Rectal smooth muscle tissue (tissue), 1 donor: ENCODE measurements around the gene LYSMD3.
"Not testable (repeated sequence)": the region's sequence is repeated elsewhere in the genome, so short reads cannot be mapped to it uniquely, and the experiment has no call there.

ENCODE experiments used
- H3K27ac ChIP-seq: one replicate; pipeline ENCODE4 v1.7.0; 2013; ENCODE audit warnings: low read depth, low read length, inconsistent platforms
- H3K27me3 ChIP-seq: one replicate; pipeline ENCODE4 v1.7.0; 2013; ENCODE audit warnings: low read length; ENCODE audit not compliant: control insufficient read depth, insufficient read depth
- H3K36me3 ChIP-seq: one replicate; pipeline ENCODE4 v1.7.0; 2013; ENCODE audit warnings: low read length; ENCODE audit not compliant: control insufficient read depth, insufficient read depth
- H3K4me1 ChIP-seq: one replicate; pipeline ENCODE4 v1.7.0; 2013; ENCODE audit warnings: low read length; ENCODE audit not compliant: control insufficient read depth, insufficient read depth
- H3K4me3 ChIP-seq: one replicate; pipeline ENCODE4 v1.7.0; 2013; ENCODE audit warnings: low read length
- H3K9ac ChIP-seq: one replicate; pipeline ENCODE4 v1.7.0; 2013; ENCODE audit warnings: low read length

LYSMD3 gene

GRCh38 chr5:90529194-90529938 is at the start of gene LYSMD3:
LYSMD3 (minus strand) TSS chr5:90529584; CDS start chr5:90525289, 4,295 bp downstream.
- Histone ChIP-seq H3K9ac (peak within 1 kb of the TSS; percentile 98), H3K36me3 (no peaks in the 10 kb centered on the region), H3K4me1 (peaks cover 7% of the 10 kb centered on the region), H3K27me3 (no peaks in the 10 kb centered on the region), H3K27ac (peak within 1 kb of the TSS; percentile 92), H3K4me3 (peak within 1 kb of the TSS; percentile 85)

- H3K27ac ChIP-seq, H3K36me3 ChIP-seq, H3K4me3 ChIP-seq, H3K4me1 ChIP-seq, H3K27me3 ChIP-seq, H3K9ac ChIP-seq: not testable (repeated sequence)
Measured at GRCh38 chr5:90576566-90576965, 47.2 kb upstream of the LYSMD3 start.

DNA sequence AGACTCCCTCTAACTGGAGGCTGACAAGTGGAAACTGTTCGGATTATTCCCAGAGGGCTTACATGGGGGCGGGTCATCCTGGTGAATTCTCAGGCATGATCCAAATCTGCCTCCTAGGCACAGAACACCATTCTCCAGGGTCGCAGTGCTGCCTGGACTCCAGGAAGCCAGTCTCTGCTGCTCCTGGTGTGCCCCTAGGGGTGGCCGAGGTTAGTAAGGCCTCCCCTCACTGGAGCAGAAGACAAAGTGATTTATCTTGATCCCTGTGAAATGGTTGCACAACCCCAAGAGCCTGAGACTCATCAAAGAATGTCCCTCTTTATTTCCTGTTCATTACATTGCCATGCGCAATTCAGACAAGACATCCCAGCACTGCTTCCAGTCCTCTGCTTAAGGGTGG is 46.3 kb upstream of the LYSMD3 start:
- Histone ChIP-seq H3K36me3 (no peaks in the 10 kb centered on the region), H3K27me3 (no peaks in the 10 kb centered on the region), H3K4me1 (no peaks in the 10 kb centered on the region), H3K27ac (no peak overlapping the region), H3K4me3 (no peak overlapping the region), H3K9ac (no peak overlapping the region)

DNA sequence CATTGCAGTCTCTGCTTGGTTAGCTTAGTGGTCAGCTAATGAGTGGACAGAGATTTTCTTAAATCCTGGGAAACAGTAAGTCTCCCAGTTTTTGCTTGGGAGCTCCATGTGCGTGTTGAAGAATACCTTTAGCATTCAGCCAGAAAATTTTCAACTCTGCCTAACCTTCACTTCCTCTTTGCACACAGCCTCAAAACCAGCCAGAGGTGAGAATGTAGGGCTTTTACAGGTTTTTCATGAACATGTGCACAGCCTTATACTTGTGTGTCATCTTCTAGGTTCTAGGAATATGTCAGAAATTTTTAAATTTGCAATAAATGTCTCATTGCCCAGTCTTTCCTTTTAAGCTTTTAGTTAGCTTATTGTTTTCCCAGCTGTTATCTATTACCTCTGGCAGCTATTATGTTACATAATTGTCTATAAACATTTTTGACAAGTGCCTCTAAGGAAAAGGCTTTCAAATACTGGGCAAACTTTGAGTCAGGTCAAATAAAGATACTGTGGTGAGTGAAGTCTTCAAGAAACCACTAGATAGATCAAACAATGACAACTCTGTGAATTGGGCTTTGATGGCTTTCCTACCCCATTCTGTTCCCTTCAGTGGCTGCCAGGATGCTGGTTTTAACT is 41.9 kb upstream of the LYSMD3 start:
- Histone ChIP-seq H3K27me3 (no peaks in the 10 kb centered on the region), H3K36me3 (no peaks in the 10 kb centered on the region), H3K27ac (no peak overlapping the region), H3K4me3 (no peak overlapping the region), H3K9ac (no peak overlapping the region), H3K4me1 (no peaks in the 10 kb centered on the region)

DNA sequence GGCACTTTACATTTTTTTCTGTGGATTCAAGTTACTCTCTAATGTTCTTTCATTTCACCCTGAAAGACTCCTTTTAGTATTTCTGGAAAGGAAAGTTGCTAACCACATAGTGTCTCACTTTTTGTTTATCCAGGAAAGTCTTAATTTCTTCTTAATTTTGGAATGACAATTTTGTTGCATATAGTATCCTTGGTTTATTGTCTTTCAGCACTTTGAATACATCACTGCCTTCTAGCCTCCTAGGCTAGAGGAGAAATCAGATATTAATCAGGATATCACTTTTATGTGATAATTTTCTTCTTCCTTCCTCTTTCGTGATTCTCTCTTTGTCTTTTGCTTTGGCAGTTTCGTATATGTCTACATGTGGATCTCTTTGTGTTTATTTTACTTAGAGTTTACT is 40.6 kb upstream of the LYSMD3 start:
- H3K36me3 ChIP-seq, result no peaks in the 10 kb centered on the region
- H3K4me1 ChIP-seq, result no peaks in the 10 kb centered on the region
- no peaks in the 10 kb centered on the region for H3K27me3 ChIP-seq
- H3K4me3 ChIP-seq, result no peak overlapping the region
- H3K9ac ChIP-seq, result no peak overlapping the region
- H3K27ac ChIP-seq, result no peak overlapping the region

DNA sequence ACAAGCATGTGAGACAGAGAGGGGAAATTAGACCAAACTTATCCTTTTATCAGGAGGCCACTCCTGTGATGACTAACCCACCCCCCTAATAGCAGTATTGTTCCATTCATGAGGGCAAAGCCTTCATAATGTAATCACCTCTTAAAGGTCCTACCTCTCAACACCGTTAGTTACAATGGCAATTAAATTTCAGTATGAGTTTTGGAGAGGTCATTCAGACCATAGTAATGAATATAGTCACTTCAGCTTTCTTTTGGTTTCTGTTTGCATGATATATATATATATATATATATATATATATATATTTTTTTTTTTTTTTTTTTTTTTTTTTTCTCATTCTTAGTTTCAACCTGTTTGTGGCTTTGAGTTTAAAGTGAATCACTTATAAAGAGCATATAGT is 39.7 kb upstream of the LYSMD3 start:
- Histone ChIP-seq H3K36me3 (no peaks in the 10 kb centered on the region), H3K4me1 (no peaks in the 10 kb centered on the region), H3K27ac (no peak overlapping the region), H3K27me3 (no peaks in the 10 kb centered on the region), H3K9ac (no peak overlapping the region), H3K4me3 (no peak overlapping the region)

- Histone ChIP-seq H3K27ac (no peak overlapping the region), H3K9ac (no peak overlapping the region), H3K4me3 (no peak overlapping the region), H3K36me3 (no peaks in the 10 kb centered on the region), H3K4me1 (no peaks in the 10 kb centered on the region), H3K27me3 (no peaks in the 10 kb centered on the region)
Measured at GRCh38 chr5:90565491-90565890, 36.1 kb upstream of the LYSMD3 start.

DNA sequence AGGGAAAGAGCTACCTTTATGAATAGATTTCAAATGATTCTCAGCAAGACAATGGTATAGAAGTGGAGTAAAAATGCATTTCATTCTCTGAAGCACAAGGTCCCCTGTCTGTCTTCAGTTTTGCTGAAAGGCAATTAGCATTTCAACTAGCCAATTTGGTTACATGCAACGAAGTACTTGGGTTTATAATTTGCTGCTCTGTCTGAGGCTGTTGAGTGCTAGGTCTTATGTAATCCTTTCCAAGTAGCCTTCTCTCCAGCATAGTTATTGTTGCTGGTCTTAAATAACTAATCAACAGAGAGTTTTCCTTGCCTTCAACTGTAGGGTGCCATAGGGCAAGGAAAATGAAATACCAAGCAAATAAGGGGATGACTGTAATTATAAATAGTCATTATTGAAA is 33.7 kb upstream of the LYSMD3 start:
- no peak overlapping the region for H3K4me3 ChIP-seq
- H3K9ac ChIP-seq, result no peak overlapping the region
- H3K36me3 ChIP-seq, result no peaks in the 10 kb centered on the region
- H3K27ac ChIP-seq, result no peak overlapping the region
- H3K4me1 ChIP-seq, result no peaks in the 10 kb centered on the region
- H3K27me3 ChIP-seq, result peaks cover 9% of the 10 kb centered on the region

GRCh38 chr5:90562341-90562740 is 33.0 kb upstream of the LYSMD3 start:
- Histone ChIP-seq H3K4me3 (no peak overlapping the region), H3K9ac (no peak overlapping the region), H3K4me1 (no peaks in the 10 kb centered on the region), H3K27ac (no peak overlapping the region), H3K27me3 (peaks cover 9% of the 10 kb centered on the region), H3K36me3 (no peaks in the 10 kb centered on the region)

GRCh38 chr5:90561766-90562165 is 32.4 kb upstream of the LYSMD3 start:
- Histone ChIP-seq H3K4me3 (no peak overlapping the region), H3K27me3 (peaks cover 9% of the 10 kb centered on the region), H3K27ac (no peak overlapping the region), H3K36me3 (no peaks in the 10 kb centered on the region), H3K4me1 (no peaks in the 10 kb centered on the region), H3K9ac (no peak overlapping the region)

DNA sequence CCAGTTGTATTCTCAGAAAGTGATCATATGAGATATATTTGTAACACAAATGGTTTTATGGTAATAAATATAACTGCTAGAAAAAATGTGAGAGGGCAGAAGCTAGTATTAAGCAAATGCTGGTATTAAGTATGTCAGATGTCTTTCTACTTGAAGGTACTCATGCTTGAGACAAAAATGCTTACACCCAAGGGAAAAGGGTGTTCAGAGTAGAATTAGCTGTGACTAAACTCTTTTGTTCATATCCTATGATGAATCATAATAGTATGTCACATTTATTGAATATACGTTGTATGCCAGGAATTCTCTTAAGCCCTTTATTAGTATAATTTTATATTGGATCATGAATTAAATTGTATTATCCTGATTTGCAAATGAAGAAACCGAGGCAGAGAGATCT is 31.4 kb upstream of the LYSMD3 start:
- no peaks in the 10 kb centered on the region for H3K4me1 ChIP-seq
- H3K27ac ChIP-seq, result no peak overlapping the region
- peaks cover 9% of the 10 kb centered on the region for H3K27me3 ChIP-seq
- H3K9ac ChIP-seq, result no peak overlapping the region
- H3K36me3 ChIP-seq, result no peaks in the 10 kb centered on the region
- no peak overlapping the region for H3K4me3 ChIP-seq

DNA sequence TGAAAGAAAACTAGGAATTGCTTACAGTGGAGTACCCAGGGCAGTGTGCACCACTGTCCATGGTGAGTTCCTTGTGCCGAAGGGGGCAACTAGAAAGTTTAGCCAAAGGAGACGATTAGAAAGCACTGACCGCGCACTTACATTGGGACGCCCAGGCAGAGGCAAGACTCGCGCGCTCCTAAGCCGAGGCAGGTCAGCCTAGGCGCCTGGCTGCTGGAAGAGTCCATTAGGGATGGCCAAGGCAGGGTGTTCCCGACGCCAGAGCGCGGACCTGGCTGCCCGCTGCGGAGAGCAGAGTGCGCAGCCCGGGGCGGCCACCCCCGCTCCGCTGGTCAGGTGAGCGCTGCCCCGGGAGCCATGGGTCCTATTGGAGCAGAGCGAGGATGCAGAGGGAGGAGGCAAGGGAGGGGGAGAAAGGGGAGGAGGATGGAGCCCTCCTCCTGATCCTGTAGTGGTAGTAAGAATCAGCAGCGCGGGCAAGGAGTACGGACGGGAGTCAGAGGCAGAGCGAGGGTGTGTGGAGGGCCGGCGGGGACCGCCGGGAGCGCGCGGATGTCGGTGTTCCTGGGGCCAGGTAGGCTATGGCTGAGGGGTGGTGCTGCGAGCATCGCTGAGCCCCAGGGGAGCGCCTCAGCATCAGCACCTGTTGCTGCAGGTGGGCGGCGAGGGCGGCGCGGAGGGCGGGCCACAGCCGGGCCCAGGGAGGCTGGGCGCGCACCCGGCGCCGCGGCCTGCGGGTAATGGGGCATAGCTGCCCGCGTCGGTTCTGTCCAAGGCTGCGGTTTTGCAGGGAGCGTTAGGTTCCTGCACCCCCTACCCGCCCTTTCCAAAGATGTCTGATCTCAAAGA is 29.2 kb upstream of the LYSMD3 start, which contains the start of gene ADGRV1:
Gene ADGRV1, plus strand, starts transcription at position 454 of the 849 bp plus-strand sequence. Its CDS starts 99 bp downstream, at position 553.
- Histone ChIP-seq H3K27ac (no peak within 1 kb of the TSS), H3K4me3 (peak within 1 kb of the TSS; percentile 61), H3K9ac (no peak within 1 kb of the TSS), H3K36me3 (no peaks in the 10 kb centered on the region), H3K27me3 (peaks cover 9% of the 10 kb centered on the region), H3K4me1 (no peaks in the 10 kb centered on the region)
